ENCODE data around the gene SOBP. TPM values are rescaled to one million over a fixed set of nuclear protein-coding genes. Genes with fewer than 3 reads are reported as not detected.
"Not testable (repeated sequence)": the region's sequence is repeated elsewhere in the genome, so short reads cannot be mapped to it uniquely, and the experiment has no call there.

SOBP gene
- total RNA-seq, 2 experiments from 2014 or later, result 0.27 to 0.31 TPM

- Mint-ChIP-seq H3K27ac (no peak overlapping the region), H3K9me3 (no peaks in the 10 kb centered on the region), H3K4me3 (no peak overlapping the region), H3K4me1 (no peaks in the 10 kb centered on the region), H3K36me3 (ENCODE audit: low read depth) (no peaks in the 10 kb centered on the region), H3K27me3 (peaks cover 23% of the 10 kb centered on the region)
- POLR2A ChIA-PET, result no interaction called here
- CTCF ChIA-PET, result interaction anchor here (0.6 kb wide), 1 partner anchor 488 kb away, joined by 5 read pairs; no protein-coding TSS in a partner anchor
- DNase-seq, result no peak
Measured at GRCh38 chr6:107466062-107466461, 23.9 kb upstream of the SOBP start.

GRCh38 chr6:107470364-107470763, 19.6 kb upstream of the SOBP start:
- H3K27me3 Mint-ChIP-seq, result peaks cover 44% of the 10 kb centered on the region
- no peaks in the 10 kb centered on the region for H3K4me1 Mint-ChIP-seq
- CTCF ChIA-PET, result interaction anchor here (0.6 to 1.7 kb wide), 2 partner anchors 9 to 11 kb away, joined by 3 to 5 read pairs; partner anchors contain the start of gene PDSS2
- DNase-seq, result no peak
- POLR2A ChIA-PET, result no interaction called here
- no peak overlapping the region for H3K4me3 Mint-ChIP-seq
- H3K27ac Mint-ChIP-seq, result no peak overlapping the region
- H3K9me3 Mint-ChIP-seq, result no peaks in the 10 kb centered on the region
- no peaks in the 10 kb centered on the region for H3K36me3 Mint-ChIP-seq (ENCODE audit: low read depth)

DNA sequence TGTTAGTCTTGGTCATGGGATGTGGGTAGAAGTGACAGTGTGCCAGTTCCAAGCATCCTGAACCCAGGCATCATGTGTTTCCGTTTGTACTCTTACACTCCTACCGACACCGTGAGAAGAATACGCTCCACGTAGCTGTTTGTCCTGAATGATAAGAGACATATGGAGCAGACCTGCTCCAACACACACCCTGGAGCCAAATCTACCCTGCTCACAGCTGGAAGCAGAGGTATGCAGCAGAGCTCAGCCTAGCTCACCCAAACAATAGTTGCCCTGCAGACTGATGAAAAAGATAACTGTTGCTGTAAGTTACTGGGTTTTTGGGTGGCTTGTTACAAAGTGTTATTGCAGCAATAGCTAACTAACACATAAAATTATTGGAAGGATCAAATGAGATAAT, 16.3 kb upstream of the SOBP start:
- H3K4me3 Mint-ChIP-seq, result no peak overlapping the region
- POLR2A ChIA-PET, result no interaction called here
- no peaks in the 10 kb centered on the region for H3K9me3 Mint-ChIP-seq

DNA sequence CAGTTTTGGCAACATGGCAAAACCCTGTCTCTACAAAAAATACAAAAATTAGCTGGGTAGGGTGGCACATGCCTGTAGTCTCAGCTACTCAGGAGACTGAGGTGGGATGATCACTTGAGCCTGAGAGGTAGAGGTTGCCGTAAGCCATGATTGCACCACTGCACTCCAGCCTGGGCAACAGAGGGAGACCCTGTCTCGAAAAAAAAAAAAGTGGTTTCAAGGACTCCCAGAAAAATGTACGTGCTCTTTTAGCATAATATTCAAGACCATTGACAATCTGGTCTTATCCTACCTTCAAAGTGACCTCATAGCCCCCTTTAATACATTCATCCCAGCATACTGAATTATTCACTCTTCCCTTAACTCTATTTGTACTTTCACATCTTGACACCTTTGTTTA, 14.6 kb upstream of the SOBP start:
- H3K27ac Mint-ChIP-seq; H3K36me3 Mint-ChIP-seq (ENCODE audit: low read depth); H3K4me3 Mint-ChIP-seq; H3K9me3 Mint-ChIP-seq; CTCF ChIA-PET; H3K4me1 Mint-ChIP-seq; POLR2A ChIA-PET; DNase-seq: not testable (repeated sequence)
- peaks cover 32% of the 10 kb centered on the region for H3K27me3 Mint-ChIP-seq

More for the DNA sequence above, 16.3 kb upstream of the SOBP start:
- Mint-ChIP-seq H3K27me3 (peaks cover 33% of the 10 kb centered on the region), H3K27ac (no peak overlapping the region), H3K36me3 (ENCODE audit: low read depth) (no peaks in the 10 kb centered on the region), H3K4me1 (no peaks in the 10 kb centered on the region)
- CTCF ChIA-PET, result no interaction called here
- no peak for DNase-seq

DNA sequence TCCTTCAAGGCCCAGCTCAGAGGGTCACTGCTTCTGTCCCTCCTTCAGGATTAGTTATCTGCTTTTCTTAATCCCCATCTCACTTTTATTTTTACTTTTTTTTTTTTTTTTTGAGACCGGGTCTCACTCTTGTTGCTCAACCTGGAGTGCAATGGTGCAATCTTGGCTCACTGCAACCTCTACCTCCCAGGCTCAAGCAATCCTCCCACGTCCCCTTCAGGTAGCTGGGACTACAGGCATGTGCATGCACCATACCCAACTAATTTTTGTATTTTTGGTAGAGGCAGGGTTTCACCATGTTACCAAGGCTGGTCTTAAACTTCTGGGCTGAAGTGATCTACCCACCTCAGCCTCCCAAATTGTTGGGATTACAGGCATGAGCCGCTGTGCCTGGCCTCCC, 14.1 kb upstream of the SOBP start:
- H3K4me3 Mint-ChIP-seq, CTCF ChIA-PET: not testable (repeated sequence)

GRCh38 chr6:107479089-107479690, 10.7 kb upstream of the SOBP start:
- POLR2A ChIA-PET, result no interaction called here
- Mint-ChIP-seq H3K36me3 (ENCODE audit: low read depth) (no peaks in the 10 kb centered on the region), H3K9me3 (no peaks in the 10 kb centered on the region), H3K27ac (no peak overlapping the region), H3K4me3 (no peak overlapping the region), H3K27me3 (peaks cover 38% of the 10 kb centered on the region), H3K4me1 (no peaks in the 10 kb centered on the region)
- DNase-seq, result no peak
- CTCF ChIA-PET, result no interaction called here

More for the DNA sequence above, 14.1 kb upstream of the SOBP start:
- H3K36me3 Mint-ChIP-seq (ENCODE audit: low read depth); H3K27ac Mint-ChIP-seq; POLR2A ChIA-PET; H3K9me3 Mint-ChIP-seq; DNase-seq; H3K4me1 Mint-ChIP-seq: not testable (repeated sequence)
- H3K27me3 Mint-ChIP-seq, result peaks cover 35% of the 10 kb centered on the region

DNA sequence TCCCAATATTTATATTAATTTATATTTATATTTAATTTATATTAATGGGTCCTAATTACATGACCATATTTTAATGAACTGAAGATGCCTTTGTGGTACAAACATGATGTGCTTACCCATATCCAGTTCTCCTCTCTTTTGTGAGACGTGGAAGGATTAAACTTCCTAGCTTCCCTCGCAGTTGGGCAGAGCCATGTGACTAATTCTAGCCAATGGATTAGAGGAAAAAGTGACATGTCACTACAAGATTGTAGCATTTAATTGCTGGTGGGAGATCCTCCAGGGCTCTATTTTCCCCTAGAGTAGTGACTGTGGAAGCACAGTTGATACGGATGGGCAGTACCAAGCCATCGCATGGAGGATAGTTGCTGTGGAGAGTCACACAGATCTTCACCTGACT, 4.8 kb upstream of the SOBP start:
- POLR2A ChIA-PET, result no interaction called here
- Mint-ChIP-seq H3K4me3 (no peak overlapping the region), H3K27ac (no peak overlapping the region), H3K36me3 (ENCODE audit: low read depth) (no peaks in the 10 kb centered on the region), H3K9me3 (no peaks in the 10 kb centered on the region), H3K27me3 (peaks cover 64% of the 10 kb centered on the region), H3K4me1 (peaks cover 15% of the 10 kb centered on the region)
- CTCF ChIA-PET, result interaction anchor here (1.3 kb wide), 1 partner anchor 23 kb away, joined by 3 read pairs; no protein-coding TSS in a partner anchor
- no peak for DNase-seq

DNA sequence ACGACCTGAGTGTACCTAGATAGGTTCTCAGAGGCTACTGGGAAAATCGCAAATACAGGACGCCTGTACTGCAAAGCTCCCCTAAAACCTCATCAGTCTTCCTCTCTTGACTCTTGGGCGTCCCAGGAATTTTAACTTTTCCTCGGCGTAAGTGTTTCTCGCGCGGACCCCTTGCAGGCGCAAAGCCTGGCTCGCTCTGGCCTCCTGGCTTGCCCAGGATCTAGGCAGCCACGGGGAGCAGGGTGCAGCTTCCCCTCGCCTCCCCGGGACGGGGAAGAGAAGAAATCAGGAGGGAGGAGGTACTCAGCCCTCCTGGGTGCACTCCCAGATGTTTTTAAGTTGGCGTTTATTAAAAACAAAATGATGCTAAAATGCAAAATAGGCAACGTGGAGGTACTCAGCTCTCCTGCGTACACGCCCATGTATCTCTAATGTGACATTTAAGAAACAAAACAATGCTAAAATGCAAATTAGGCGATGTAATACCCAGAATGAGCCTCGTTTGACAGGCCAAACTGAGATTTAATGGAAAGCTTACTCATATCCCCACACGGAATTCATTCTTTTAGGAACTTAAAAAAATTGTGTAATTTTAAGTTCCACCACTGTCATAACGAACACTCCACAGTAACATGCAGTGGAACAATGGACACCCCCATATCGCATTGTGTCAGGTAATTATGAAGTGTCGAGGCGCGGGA, 1.6 kb upstream of the SOBP start:
- H3K27ac Mint-ChIP-seq, result no peak overlapping the region
- peaks cover 22% of the 10 kb centered on the region for H3K4me1 Mint-ChIP-seq
- DNase-seq, result no peak
- no peaks in the 10 kb centered on the region for H3K36me3 Mint-ChIP-seq (ENCODE audit: low read depth)
- ChIA-PET CTCF (interaction anchor here (1.1 to 1.8 kb wide), 2 partner anchors 17 to 28 kb away, joined by 3 to 5 read pairs; no protein-coding TSS in a partner anchor), POLR2A (no interaction called here)
- peaks cover 54% of the 10 kb centered on the region for H3K27me3 Mint-ChIP-seq
- no peaks in the 10 kb centered on the region for H3K9me3 Mint-ChIP-seq
- peak overlapping the region; percentile 73 for H3K4me3 Mint-ChIP-seq

DNA sequence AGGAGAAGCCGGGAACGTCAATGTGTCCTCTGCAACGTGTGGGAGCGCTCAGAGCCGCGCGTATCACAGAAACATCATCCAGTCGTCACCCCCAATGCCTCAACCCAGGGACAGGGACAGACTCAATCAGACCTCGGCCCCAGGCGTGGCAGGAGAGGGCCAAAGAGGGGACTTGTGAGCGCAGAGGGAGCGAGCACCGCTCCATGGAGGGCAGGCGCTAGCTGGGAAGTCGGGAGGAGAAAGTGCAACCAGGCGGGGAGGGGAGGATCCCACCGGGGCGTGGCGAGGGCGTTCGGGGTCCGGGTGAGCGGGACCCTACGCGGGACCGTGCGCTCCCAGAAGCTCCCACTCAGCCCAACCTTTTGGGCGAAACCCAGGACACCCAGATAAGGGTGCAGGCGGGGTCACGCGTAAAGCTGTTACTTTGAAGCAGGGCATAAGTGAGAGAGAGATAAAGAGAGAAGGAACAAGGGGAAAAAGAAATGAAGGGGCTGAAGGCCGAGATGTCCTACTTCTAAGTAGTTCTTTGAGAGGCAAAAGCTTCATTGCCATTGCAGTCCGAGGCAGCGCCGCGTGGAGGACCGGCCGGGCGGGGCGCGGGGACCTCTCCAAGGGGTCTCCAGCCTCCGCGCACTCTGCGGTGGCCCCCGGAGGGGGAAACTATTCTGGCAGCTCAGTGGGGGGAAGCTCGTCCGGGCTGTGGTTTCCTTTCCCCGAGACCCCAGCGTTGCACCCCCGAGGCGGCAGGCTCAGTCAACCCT, 862 bp upstream of the SOBP start:
- H3K27me3 Mint-ChIP-seq, result peaks cover 52% of the 10 kb centered on the region
- H3K4me3 Mint-ChIP-seq, result peak overlapping the region; percentile 73
- DNase-seq, result no peak
- H3K27ac Mint-ChIP-seq, result no peak overlapping the region
- peaks cover 22% of the 10 kb centered on the region for H3K4me1 Mint-ChIP-seq
- no peaks in the 10 kb centered on the region for H3K36me3 Mint-ChIP-seq (ENCODE audit: low read depth)
- CTCF ChIA-PET, result interaction anchor here (1.1 to 1.8 kb wide), 2 partner anchors 16 to 29 kb away, joined by 3 to 5 read pairs; no protein-coding TSS in a partner anchor
- POLR2A ChIA-PET, result no interaction called here
- no peaks in the 10 kb centered on the region for H3K9me3 Mint-ChIP-seq

- peaks cover 51% of the 10 kb centered on the region for H3K27me3 Mint-ChIP-seq
- DNase-seq, result no peak
- no peaks in the 10 kb centered on the region for H3K9me3 Mint-ChIP-seq
- peaks cover 22% of the 10 kb centered on the region for H3K4me1 Mint-ChIP-seq
- no peaks in the 10 kb centered on the region for H3K36me3 Mint-ChIP-seq (ENCODE audit: low read depth)
- no peak overlapping the region for H3K27ac Mint-ChIP-seq
- H3K4me3 Mint-ChIP-seq, result peak overlapping the region; percentile 77
- CTCF ChIA-PET, result interaction anchor here (1.0 to 1.6 kb wide), 2 partner anchors 18 to 32 kb away, joined by 3 read pairs; partner anchors contain the start of gene PDSS2
- POLR2A ChIA-PET, result no interaction called here
Measured at GRCh38 chr6:107490566-107491137, 735 bp downstream of the SOBP start.

GRCh38 chr6:107491138-107491609, 1.3 kb downstream of the SOBP start:
- H3K9me3 Mint-ChIP-seq, result no peaks in the 10 kb centered on the region
- H3K36me3 Mint-ChIP-seq (ENCODE audit: low read depth), result no peaks in the 10 kb centered on the region
- no peak overlapping the region for H3K27ac Mint-ChIP-seq
- DNase-seq, result no peak
- peaks cover 22% of the 10 kb centered on the region for H3K4me1 Mint-ChIP-seq
- ChIA-PET CTCF (interaction anchor here (1.0 to 1.6 kb wide), 2 partner anchors 18 to 32 kb away, joined by 3 read pairs; partner anchors contain the start of gene PDSS2), POLR2A (no interaction called here)
- H3K27me3 Mint-ChIP-seq, result peaks cover 52% of the 10 kb centered on the region
- peak overlapping the region; percentile 77 for H3K4me3 Mint-ChIP-seq

GRCh38 chr6:107491760-107492660, 2.1 kb downstream of the SOBP start:
- CTCF ChIA-PET, result interaction anchor here (1.3 to 1.6 kb wide), 2 partner anchors 19 to 134 kb away, joined by 3 read pairs; no protein-coding TSS in a partner anchor
- Mint-ChIP-seq H3K4me1 (peaks cover 22% of the 10 kb centered on the region), H3K27me3 (peaks cover 53% of the 10 kb centered on the region), H3K27ac (no peak overlapping the region), H3K36me3 (ENCODE audit: low read depth) (no peaks in the 10 kb centered on the region), H3K4me3 (peak overlapping the region; percentile 50), H3K9me3 (no peaks in the 10 kb centered on the region)
- POLR2A ChIA-PET, result no interaction called here
- no peak for DNase-seq
